KMS-11 (cell line): ENCODE results near the gene DENND1A.
A peak's percentile ranks its signal among the peaks of the same experiment; 100 is the strongest.

ENCODE experiments used
- H2AFZ ChIP-seq: fragments of 200-600 bp; sonication (generic); 2 replicates; pipeline ENCODE4 v1.6.1; 2016; ENCODE audit warnings: antibody characterized with exemption, mixed run types, low read depth
- H3K27ac ChIP-seq: fragments of 200-600 bp; sonication (generic); 2 replicates; pipeline ENCODE4 v1.6.1; 2016; ENCODE audit warnings: mild to moderate bottlenecking, mixed run types
- H3K27me3 ChIP-seq: fragments of 200-600 bp; sonication (generic); 2 replicates; pipeline ENCODE4 v1.6.1; 2017; ENCODE audit warnings: mild to moderate bottlenecking, low read depth, mixed run types, moderate library complexity; ENCODE audit not compliant: insufficient read depth
- H3K36me3 ChIP-seq: fragments of 200-600 bp; sonication (generic); 2 replicates; pipeline ENCODE4 v1.6.1; 2017; ENCODE audit warnings: mild to moderate bottlenecking, mixed run types; ENCODE audit not compliant: insufficient read depth
- H3K4me1 ChIP-seq: fragments of 200-600 bp; sonication (generic); 2 replicates; pipeline ENCODE4 v1.6.1; 2016; ENCODE audit warnings: mild to moderate bottlenecking, low read depth, mixed run types; ENCODE audit not compliant: poor library complexity, severe bottlenecking
- H3K4me2 ChIP-seq: fragments of 200-600 bp; sonication (generic); 2 replicates; pipeline ENCODE4 v1.7.0; 2016; ENCODE audit warnings: mild to moderate bottlenecking, mixed run types
- H3K4me3 ChIP-seq: fragments of 200-600 bp; sonication (generic); IDR thresholded peaks from 2 replicates; pipeline ENCODE4 v1.6.1; 2017; ENCODE audit warnings: low read depth, low read length, mixed read lengths; ENCODE audit not compliant: insufficient read depth
- H3K79me2 ChIP-seq: fragments of 200-600 bp; sonication (generic); 2 replicates; pipeline ENCODE4 v1.6.1; 2016; ENCODE audit warnings: low read depth, mixed run types; ENCODE audit not compliant: insufficient read depth
- H3K9ac ChIP-seq: fragments of 200-600 bp; sonication (generic); 2 replicates; pipeline ENCODE4 v1.6.1; 2016; ENCODE audit warnings: mild to moderate bottlenecking, mixed run types
- H4K20me1 ChIP-seq: fragments of 200-600 bp; sonication (generic); 2 replicates; pipeline ENCODE4 v1.6.1; 2016; ENCODE audit warnings: mild to moderate bottlenecking, mixed run types; ENCODE audit not compliant: insufficient read depth
- CTCF ChIP-seq: fragments of 200-600 bp; sonication (generic); conservative IDR thresholded peaks from 2 replicates; pipeline ENCODE4 v1.6.1; 2017; ENCODE audit warnings: low read depth, mild to moderate bottlenecking, antibody characterized with exemption, low read length, moderate library complexity, mixed read lengths

DENND1A gene

DNA sequence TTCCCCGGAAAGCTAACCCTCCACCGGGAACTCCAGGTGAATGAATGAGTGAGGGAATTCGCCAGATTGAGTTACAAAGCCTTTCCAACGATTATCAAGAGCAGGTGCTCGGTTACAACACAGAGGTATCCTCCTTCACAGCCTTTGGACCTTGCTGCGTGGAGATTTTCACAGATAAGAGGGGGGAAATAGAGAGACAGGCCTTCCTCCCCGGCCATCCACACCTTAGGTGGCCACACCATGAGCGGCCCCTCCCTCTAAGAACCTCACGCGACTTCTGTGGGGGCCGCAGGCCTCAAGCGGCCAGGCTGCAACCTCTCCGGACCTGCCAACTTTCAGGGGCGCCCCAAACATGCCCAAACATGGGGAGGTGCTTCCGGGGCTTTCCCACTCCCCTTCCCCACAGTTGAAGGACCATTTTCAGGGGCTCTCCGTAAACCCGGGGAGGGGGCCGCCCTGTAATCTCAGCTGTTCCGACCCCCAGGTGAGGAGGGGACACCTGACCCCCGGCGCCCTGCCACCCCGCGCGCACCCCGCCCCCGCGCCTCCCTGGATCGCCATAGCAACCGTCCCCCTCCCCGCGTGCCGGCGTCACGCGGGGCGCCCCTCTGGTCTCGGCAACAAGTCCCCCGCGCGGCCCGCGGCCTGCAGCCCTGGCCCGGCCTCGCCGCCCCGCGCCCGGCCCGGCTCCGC lies 603 bp downstream of the DENND1A start:
- peaks cover 20% of the 10 kb centered on the region; the same call in 1 of the 2 replicates for H3K79me2 ChIP-seq

GRCh38 chr9:123928533-123929176 lies 1.3 kb downstream of the DENND1A start:
- no peak for TF ChIP-seq CTCF
- H3K4me1 ChIP-seq = peaks cover 34% of the 10 kb centered on the region
- peak overlapping the region; percentile 35; the same call in 1 of the 2 replicates for H3K27ac ChIP-seq
- H3K27me3 ChIP-seq = no peaks in the 10 kb centered on the region
- no peaks in the 10 kb centered on the region for H4K20me1 ChIP-seq
- H3K9ac ChIP-seq = peak overlapping the region; percentile 49; the same call in 1 of the 2 replicates
- peak overlapping the region; percentile 19; the same call in 1 of the 2 replicates for H2AFZ ChIP-seq
- peak overlapping the region; percentile 100 for H3K4me2 ChIP-seq
- H3K79me2 ChIP-seq = peaks cover 23% of the 10 kb centered on the region; the same call in 1 of the 2 replicates
- H3K4me3 ChIP-seq = no peak overlapping the region
- no peaks in the 10 kb centered on the region for H3K36me3 ChIP-seq

More for the DNA sequence above, 603 bp downstream of the DENND1A start:
- Histone ChIP-seq H3K4me1 (peaks cover 34% of the 10 kb centered on the region), H4K20me1 (no peaks in the 10 kb centered on the region), H3K4me2 (peak overlapping the region; percentile 100), H3K4me3 (no peak overlapping the region), H2AFZ (peak overlapping the region; percentile 19), H3K9ac (peak overlapping the region; percentile 49; the same call in 1 of the 2 replicates), H3K27ac (peak overlapping the region; percentile 35; the same call in 1 of the 2 replicates), H3K27me3 (no peaks in the 10 kb centered on the region), H3K36me3 (no peaks in the 10 kb centered on the region)
- TF ChIP-seq CTCF = no peak

- no peak for TF ChIP-seq CTCF
- Histone ChIP-seq H3K9ac (no peak overlapping the region), H2AFZ (no peak overlapping the region), H4K20me1 (no peaks in the 10 kb centered on the region), H3K4me1 (peaks cover 34% of the 10 kb centered on the region), H3K4me3 (no peak overlapping the region), H3K4me2 (peak overlapping the region; percentile 100), H3K36me3 (no peaks in the 10 kb centered on the region), H3K79me2 (peaks cover 26% of the 10 kb centered on the region; the same call in 1 of the 2 replicates), H3K27ac (peak overlapping the region; percentile 35; the same call in 1 of the 2 replicates), H3K27me3 (no peaks in the 10 kb centered on the region)
These were observed 2.0 kb downstream of the DENND1A start for GRCh38 chr9:123927625-123928532.

DNA sequence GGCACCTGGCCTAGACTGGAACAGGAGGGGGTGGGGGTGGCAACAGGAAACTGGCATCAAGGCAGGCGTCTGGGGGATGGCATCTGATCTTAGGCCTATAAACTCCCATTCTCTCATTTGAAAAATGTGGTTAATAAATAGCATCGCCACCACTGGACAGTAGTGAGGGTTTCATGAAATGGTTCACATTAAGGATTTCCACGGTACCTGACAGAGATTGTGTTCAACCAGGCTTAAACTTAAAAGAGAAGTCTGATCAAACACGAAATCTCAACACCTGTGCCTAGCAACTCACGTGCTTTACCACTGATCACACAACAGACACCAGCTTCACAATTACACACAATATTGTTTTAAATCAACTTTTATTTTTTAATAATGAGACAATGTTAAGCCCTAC lies 3.0 kb downstream of the DENND1A start:
- no peak overlapping the region for H3K9ac ChIP-seq
- peaks cover 34% of the 10 kb centered on the region for H3K4me1 ChIP-seq
- no peaks in the 10 kb centered on the region for H4K20me1 ChIP-seq
- peak overlapping the region; percentile 100 for H3K4me2 ChIP-seq
- H3K27ac ChIP-seq = no peak overlapping the region
- no peak overlapping the region for H3K4me3 ChIP-seq
- H3K36me3 ChIP-seq = no peaks in the 10 kb centered on the region
- H3K79me2 ChIP-seq = peaks cover 26% of the 10 kb centered on the region; the same call in 1 of the 2 replicates
- no peaks in the 10 kb centered on the region for H3K27me3 ChIP-seq
- H2AFZ ChIP-seq = no peak overlapping the region
- no peak for TF ChIP-seq CTCF
